Suppressor macrophage treated with lipopolysaccharide for 4 hours (primary cell): ENCODE measurements around the gene FAM135A.
"Not testable (repeated sequence)": the region's sequence is repeated elsewhere in the genome, so short reads cannot be mapped to it uniquely, and the experiment has no call there.

Experiments
- DNase-seq: peaks from one replicate; pipeline ENCODE4 v3.0.0-alpha.2; 2020

The FAM135A gene

DNA sequence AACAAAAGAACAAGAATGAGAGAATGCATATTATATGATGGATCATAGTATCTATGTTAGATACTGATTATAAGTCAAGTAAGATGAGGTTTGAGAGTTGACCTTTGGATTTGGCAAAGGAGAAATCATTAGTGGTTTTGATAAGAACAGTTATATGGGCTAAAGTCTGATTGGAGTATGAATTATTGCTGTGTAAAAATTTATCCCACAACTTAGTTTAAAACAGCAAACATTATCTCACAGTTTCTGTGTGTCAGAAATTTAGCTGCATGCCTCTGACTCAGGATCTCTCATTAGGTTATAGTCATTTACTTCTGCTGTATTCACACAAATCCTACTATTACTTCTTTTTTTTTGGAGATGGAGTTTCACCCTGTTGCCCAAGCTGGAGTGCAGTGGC, 56.7 kb downstream of the FAM135A start:
- no peak for DNase-seq

GRCh38 chr6:70470510-70470909, 57.2 kb downstream of the FAM135A start:
- not testable (repeated sequence) for DNase-seq

DNA sequence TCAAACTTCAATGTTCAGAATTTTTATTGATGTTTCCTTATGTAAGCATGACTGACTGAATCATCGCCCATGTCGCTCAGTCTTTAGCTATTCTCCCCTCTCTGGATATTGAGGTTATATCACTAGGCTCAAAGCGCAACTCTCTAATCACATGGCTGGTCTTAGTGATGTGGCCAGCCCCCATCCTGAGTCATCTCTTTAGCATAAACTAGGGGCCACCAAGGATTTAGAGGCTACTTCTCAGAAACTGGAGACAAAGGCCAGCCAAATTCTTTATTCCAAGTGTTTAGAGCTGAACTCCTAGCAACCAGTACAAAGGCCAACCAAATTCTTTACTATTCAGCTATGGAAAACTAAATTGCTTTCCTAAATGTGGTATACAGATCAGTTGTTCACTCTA, 61.4 kb downstream of the FAM135A start:
- DNase-seq: no peak

- no peak for DNase-seq
Measured at GRCh38 chr6:70479236-70479635, 65.9 kb downstream of the FAM135A start.

GRCh38 chr6:70486638-70487037, 73.3 kb downstream of the FAM135A start:
- not testable (repeated sequence) for DNase-seq

DNA sequence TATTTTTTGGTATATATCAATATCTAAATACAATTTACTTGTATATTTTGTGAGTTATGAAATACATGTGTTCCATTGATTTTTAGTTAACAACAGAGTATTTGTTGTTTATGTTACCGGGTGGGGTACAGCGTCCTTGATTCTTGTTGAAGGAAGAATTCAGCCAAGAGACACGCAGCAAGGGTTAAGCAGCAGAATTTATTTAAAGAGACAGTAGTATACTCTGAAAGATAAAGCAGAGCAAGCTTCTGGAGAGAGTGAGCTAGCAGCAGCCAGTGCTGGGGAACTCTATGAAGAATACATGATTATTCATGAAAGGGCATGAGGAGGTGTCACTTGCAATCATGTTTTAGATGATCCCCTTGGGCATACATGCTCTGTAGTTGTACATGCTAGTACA, 76.1 kb downstream of the FAM135A start:
- no peak for DNase-seq

DNA sequence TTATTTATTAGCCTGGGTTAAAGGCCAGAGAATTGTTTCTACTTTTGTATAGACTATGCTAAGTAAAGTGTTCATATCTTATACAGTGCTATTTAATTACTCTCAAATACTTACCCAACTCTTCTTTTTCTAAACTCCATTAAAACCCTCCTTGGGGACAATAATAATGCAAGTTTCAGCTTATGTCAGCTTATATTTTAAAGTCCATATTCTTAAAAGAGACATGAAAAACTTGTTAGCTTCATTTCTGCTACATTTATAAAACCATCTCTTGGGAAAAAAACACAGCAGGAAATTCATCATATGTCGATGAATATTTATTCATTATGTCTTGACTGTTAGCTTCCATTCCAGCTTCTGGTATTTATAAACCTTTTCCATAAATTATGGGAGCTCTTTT, 81.5 kb downstream of the FAM135A start:
- no peak for DNase-seq

GRCh38 chr6:70495790-70496189, 82.5 kb downstream of the FAM135A start:
- DNase-seq: not testable (repeated sequence)

GRCh38 chr6:70502484-70502883, 89.2 kb downstream of the FAM135A start:
- DNase-seq: no peak

- DNase-seq: no peak
Measured at GRCh38 chr6:70503813-70504465, 90.6 kb downstream of the FAM135A start.

- no peak for DNase-seq
Measured at GRCh38 chr6:70506321-70506720, 93.0 kb downstream of the FAM135A start.

DNA sequence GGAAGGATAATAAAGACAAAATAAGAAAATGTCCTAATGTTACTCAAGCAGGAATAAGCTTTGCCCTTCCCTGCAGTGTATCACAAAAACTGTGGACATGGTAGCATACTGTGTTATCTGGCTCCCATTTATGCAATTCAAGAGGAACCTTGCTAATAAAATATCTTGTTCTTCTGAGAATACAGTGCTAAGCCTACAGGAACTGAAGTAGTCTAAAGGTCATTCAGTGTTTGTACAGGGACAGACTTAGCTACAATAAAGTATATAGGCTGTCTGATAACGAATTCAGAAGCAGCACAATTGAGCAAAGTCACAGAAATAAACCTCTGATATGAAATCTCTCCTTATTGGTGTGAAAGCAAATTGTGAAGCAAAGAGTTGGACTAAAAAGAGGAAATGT, 93.9 kb downstream of the FAM135A start:
- no peak for DNase-seq

DNA sequence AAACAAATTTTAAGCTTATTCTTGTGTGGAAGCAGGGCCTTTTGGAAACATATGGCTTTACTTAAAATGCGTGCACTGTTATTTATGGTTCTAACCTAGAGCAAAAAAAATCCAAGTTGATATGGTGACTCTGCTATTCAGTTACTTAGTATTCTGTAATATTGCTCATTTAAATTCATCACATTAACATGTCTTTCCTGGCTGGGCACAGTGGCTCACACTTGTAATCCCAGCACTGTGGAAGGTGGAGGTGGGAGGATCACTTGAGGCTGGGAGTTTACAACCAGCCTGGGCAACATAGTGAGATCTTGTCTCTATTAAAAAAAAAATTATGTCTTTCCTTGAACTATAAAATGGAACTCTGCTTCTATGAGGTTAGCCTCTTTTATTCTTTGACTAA, 95.6 kb downstream of the FAM135A start:
- DNase-seq: no peak

DNA sequence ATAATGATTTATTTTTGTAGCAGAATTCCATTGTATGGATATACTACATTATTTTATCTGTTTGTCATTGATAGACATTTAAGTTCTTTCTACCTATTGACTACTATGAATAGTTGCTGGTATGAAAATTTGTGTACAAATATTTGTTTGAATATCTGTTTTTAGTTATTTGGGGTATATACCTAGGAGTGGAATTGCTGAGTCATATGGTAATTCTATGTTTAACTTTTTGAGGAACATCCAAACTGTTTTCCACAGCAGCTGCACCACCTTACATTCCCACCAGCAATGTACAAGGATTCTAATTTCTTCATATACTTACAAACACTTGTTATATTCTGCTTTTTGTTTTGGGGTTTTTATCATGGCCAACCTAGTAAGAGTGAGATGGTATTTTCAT, 97.3 kb downstream of the FAM135A start:
- no peak for DNase-seq

DNA sequence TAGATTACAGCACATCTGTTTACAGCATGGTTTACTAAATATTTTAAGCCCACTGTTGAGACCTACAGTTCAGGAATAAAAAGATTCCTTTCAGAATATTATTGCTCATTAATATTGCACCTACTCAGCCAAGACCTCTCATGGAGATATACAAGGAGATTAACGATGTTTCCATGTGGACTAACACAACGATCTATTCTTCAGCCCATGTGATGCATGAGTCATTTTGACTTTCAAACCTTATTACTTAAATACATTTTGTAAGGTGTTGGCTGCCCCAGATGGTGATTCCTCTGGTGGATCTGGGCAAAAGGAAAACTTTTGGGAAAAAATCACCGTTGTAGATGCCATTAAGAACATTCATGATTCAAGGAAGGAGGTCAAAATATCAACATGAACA, 105.4 kb downstream of the FAM135A start:
- DNase-seq: no peak

GRCh38 chr6:70520575-70520974, 107.3 kb downstream of the FAM135A start:
- peak; percentile 23 for DNase-seq

DNA sequence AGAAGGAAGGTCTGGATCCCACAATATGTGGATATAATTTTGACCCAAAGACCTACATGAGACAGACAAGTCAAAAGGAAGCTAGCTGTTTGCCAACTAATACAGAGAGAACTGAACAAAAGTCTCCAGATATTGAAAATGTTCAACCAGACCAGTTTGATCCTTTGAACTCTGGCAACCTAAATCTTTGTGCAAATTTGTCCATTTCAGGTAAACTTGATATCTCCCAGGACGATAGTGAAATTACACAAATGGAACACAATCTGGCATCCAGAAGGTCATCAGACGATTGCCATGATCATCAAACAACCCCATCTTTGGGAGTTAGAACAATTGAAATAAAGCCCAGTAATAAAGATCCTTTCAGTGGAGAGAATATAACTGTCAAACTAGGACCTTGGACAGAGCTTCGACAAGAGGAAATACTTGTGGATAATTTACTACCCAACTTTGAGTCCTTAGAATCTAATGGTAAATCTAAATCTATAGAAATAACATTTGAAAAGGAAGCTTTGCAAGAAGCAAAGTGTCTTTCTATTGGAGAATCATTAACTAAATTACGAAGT, 111.5 kb downstream of the FAM135A start:
- DNase-seq: no peak

- DNase-seq: no peak
Measured at GRCh38 chr6:70527071-70527737, 113.9 kb downstream of the FAM135A start.

DNA sequence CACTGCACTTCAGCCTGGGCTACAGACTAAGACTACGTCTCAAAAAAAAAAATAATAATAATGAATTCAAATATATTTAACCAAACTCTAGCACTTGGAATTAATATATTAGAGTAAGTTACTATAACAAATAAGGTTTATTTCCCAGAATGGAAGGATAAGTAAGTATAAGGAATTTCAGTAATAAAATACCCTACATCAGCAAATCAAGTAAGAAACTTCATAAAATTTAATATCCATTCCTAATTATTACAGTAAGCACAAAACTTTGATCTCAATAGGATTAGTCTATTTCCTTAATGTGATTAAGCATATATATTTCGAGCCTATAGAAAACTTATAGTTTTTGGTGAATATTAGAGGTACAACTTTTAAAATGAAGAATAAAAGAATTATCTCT, 116.7 kb downstream of the FAM135A start:
- no peak for DNase-seq

DNA sequence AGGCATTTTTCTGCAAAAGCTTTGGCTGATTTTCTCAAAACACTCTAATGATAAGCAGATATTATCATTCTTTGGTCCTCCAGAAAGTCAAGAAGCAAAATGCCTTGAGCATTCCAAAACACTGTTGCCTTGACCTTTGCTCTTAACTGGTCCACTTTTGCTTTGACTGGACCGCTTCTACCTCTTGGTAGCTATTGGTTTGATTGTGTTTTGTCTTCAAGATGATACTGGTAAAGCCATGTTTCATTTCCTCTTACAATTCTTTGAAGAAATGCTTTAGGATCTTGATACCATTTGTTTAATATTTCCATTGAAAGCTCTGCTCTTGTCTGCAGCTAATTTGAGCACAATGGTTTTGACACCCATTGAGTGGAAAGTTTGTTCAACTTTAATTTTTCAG, 117.8 kb downstream of the FAM135A start:
- DNase-seq: no peak

- peak; percentile 25 for DNase-seq
Measured at GRCh38 chr6:70537266-70537665, 124.0 kb downstream of the FAM135A start.

DNA sequence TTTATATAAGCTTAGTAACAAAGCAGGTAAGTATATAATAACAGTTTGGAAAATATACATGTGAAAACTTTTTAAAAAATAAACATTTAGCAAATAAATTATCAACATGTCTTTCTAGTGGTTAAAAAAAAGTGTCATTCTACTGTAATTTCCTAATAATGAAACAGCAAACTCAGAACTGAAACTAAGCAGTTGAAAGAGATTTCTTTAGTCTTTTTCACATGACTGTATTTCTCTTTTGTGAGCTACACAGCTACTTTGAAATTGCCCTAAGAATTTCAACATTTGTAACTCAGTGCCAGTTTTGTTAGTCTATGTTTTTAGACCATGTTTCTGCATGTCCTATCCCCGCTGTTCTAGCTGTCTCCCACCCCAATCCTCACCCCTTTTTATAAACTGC, 125.1 kb downstream of the FAM135A start:
- DNase-seq: peak; percentile 82

GRCh38 chr6:70547313-70547712, 134.0 kb downstream of the FAM135A start:
- no peak for DNase-seq

GRCh38 chr6:70547905-70548304, 134.6 kb downstream of the FAM135A start:
- DNase-seq: no peak

GRCh38 chr6:70549327-70549726, 136.0 kb downstream of the FAM135A start:
- no peak for DNase-seq
